ENCODE measurements around the gene MS4A4E.

The MS4A4E gene

GRCh38 chr11:60222141-60222540, 20.8 kb downstream of the MS4A4E start:
- H3K4me3 ChIP-seq (replicated peaks in 1 of 2; ENCODE audit: low read depth in 2 of 2, low read length in 2 of 2) = no peak overlapping the region
- DNase-seq (ENCODE audit: low read depth in 2 of 2) = no peak
- no peak for TF ChIP-seq CTCF (IDR thresholded peaks at IDR 0.05; ENCODE audit: low read depth, low read length)

- H3K4me3 ChIP-seq (replicated peaks in 1 of 2; ENCODE audit: low read depth in 2 of 2, low read length in 2 of 2) = no peak overlapping the region
- no peak for DNase-seq (ENCODE audit: low read depth in 2 of 2)
- no peak for TF ChIP-seq CTCF (IDR thresholded peaks at IDR 0.05; ENCODE audit: low read depth, low read length)
Measured at GRCh38 chr11:60221692-60222091, 21.2 kb downstream of the MS4A4E start.

GRCh38 chr11:60221181-60221580, 21.8 kb downstream of the MS4A4E start:
- no peak for DNase-seq (ENCODE audit: low read depth in 2 of 2)
- no peak for TF ChIP-seq CTCF (IDR thresholded peaks at IDR 0.05; ENCODE audit: low read depth, low read length)
- no peak overlapping the region for H3K4me3 ChIP-seq (replicated peaks in 1 of 2; ENCODE audit: low read depth in 2 of 2, low read length in 2 of 2)

GRCh38 chr11:60214386-60214785, 28.6 kb downstream of the MS4A4E start:
- no peak for DNase-seq (ENCODE audit: low read depth in 2 of 2)
- no peak for TF ChIP-seq CTCF (IDR thresholded peaks at IDR 0.05; ENCODE audit: low read depth, low read length)
- H3K4me3 ChIP-seq (replicated peaks in 1 of 2; ENCODE audit: low read depth in 2 of 2, low read length in 2 of 2) = no peak overlapping the region

- no peak for DNase-seq (ENCODE audit: low read depth in 2 of 2)
- TF ChIP-seq CTCF (IDR thresholded peaks at IDR 0.05; ENCODE audit: low read depth, low read length) = no peak
- no peak overlapping the region for H3K4me3 ChIP-seq (replicated peaks in 1 of 2; ENCODE audit: low read depth in 2 of 2, low read length in 2 of 2)
Measured at GRCh38 chr11:60211206-60211605, 31.7 kb downstream of the MS4A4E start.

- TF ChIP-seq CTCF (IDR thresholded peaks at IDR 0.05; ENCODE audit: low read depth, low read length) = no peak
- no peak for DNase-seq (ENCODE audit: low read depth in 2 of 2)
- H3K4me3 ChIP-seq (replicated peaks in 1 of 2; ENCODE audit: low read depth in 2 of 2, low read length in 2 of 2) = no peak overlapping the region
Measured at GRCh38 chr11:60209977-60210376, 33.0 kb downstream of the MS4A4E start.

- TF ChIP-seq CTCF (IDR thresholded peaks at IDR 0.05; ENCODE audit: low read depth, low read length) = no peak
- H3K4me3 ChIP-seq (replicated peaks in 1 of 2; ENCODE audit: low read depth in 2 of 2, low read length in 2 of 2) = no peak overlapping the region
- no peak for DNase-seq (ENCODE audit: low read depth in 2 of 2)
Measured at GRCh38 chr11:60208951-60209350, 34.0 kb downstream of the MS4A4E start.

Measured in cardiac fibroblast (primary cell).